Caki2 (cell line): ENCODE measurements around the gene LAMB4. TPM values are rescaled to one million over a fixed set of nuclear protein-coding genes. Genes with fewer than 3 reads are reported as not detected.

Experiments used
- DNase-seq: peaks from one replicate; pipeline ENCODE4 v3.0.0-alpha.2; 2015; ENCODE audit warnings: low read depth
- in situ Hi-C: cut with HindIII; loops from 2 replicates; pipeline ENCODE4 v1.10.0; 2016; ENCODE audit warnings: low sequenced_read_pairs, low pct_unique_long_range_greater_than_20kb, mixed read lengths
- total RNA-seq: library from RNA; depleted of rRNA; stranded (reverse); fragments of >200 nt; shearing (Covaris generic); gene quantifications from 2 replicates; pipeline ENCODE4 v1.2.3, GENCODE V29; 2014; ENCODE audit warnings: low replicate concordance; rRNA removed

The LAMB4 gene, protein sequence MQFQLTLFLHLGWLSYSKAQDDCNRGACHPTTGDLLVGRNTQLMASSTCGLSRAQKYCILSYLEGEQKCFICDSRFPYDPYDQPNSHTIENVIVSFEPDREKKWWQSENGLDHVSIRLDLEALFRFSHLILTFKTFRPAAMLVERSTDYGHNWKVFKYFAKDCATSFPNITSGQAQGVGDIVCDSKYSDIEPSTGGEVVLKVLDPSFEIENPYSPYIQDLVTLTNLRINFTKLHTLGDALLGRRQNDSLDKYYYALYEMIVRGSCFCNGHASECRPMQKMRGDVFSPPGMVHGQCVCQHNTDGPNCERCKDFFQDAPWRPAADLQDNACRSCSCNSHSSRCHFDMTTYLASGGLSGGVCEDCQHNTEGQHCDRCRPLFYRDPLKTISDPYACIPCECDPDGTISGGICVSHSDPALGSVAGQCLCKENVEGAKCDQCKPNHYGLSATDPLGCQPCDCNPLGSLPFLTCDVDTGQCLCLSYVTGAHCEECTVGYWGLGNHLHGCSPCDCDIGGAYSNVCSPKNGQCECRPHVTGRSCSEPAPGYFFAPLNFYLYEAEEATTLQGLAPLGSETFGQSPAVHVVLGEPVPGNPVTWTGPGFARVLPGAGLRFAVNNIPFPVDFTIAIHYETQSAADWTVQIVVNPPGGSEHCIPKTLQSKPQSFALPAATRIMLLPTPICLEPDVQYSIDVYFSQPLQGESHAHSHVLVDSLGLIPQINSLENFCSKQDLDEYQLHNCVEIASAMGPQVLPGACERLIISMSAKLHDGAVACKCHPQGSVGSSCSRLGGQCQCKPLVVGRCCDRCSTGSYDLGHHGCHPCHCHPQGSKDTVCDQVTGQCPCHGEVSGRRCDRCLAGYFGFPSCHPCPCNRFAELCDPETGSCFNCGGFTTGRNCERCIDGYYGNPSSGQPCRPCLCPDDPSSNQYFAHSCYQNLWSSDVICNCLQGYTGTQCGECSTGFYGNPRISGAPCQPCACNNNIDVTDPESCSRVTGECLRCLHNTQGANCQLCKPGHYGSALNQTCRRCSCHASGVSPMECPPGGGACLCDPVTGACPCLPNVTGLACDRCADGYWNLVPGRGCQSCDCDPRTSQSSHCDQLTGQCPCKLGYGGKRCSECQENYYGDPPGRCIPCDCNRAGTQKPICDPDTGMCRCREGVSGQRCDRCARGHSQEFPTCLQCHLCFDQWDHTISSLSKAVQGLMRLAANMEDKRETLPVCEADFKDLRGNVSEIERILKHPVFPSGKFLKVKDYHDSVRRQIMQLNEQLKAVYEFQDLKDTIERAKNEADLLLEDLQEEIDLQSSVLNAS (N-terminal part only)
- total RNA-seq: 0.54 TPM in 1 of 2 replicates, not detected in the other

- in situ Hi-C loops: no loop called here
- no peak for DNase-seq
Observed at GRCh38 chr7:108130261-108130660, at the start of gene LAMB4. LAMB4 (minus strand) TSS chr7:108130361; CDS start chr7:108123164, 7,197 bp downstream.

- in situ Hi-C loops: no loop called here
Observed at GRCh38 chr7:108178398-108178797, 48.2 kb upstream of the LAMB4 start.

GRCh38 chr7:108171164-108171563 lies 41.0 kb upstream of the LAMB4 start:
- no peak for DNase-seq
- in situ Hi-C loops: no loop called here

More at GRCh38 chr7:108178398-108178797, 48.2 kb upstream of the LAMB4 start:
- no peak for DNase-seq

GRCh38 chr7:108170251-108170650 lies 40.1 kb upstream of the LAMB4 start:
- no peak for DNase-seq
- in situ Hi-C loops: no loop called here

DNA sequence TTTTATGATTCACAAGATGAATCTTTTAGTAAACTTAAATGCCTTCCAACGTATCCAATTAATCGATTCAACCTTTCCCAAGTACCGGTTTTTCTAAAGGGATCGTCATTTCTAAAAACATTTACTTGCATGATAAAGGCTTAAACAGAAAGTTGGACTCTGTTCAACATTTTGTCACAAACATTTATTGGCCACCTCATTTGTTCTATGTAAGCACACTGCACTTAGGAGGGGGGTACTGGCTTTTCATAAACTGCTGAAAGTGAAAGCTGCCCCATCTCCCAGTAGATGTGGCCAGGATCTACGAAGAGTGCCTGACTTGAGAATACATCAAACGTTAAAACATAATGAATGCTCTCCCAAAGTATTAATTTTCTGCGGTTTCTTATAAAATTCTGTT lies 37.3 kb upstream of the LAMB4 start:
- no peak for DNase-seq
- in situ Hi-C loops: no loop called here

- no peak for DNase-seq
- in situ Hi-C loops: no loop called here
Observed at GRCh38 chr7:108166687-108167086, 36.5 kb upstream of the LAMB4 start.

- in situ Hi-C loops: no loop called here
- DNase-seq: no peak
Observed at GRCh38 chr7:108165723-108166122, 35.6 kb upstream of the LAMB4 start.

- in situ Hi-C loops: no loop called here
- DNase-seq: no peak
Observed at GRCh38 chr7:108164946-108165345, 34.8 kb upstream of the LAMB4 start.

- no peak for DNase-seq
- in situ Hi-C loops: no loop called here
Observed at GRCh38 chr7:108164342-108164741, 34.2 kb upstream of the LAMB4 start.

DNA sequence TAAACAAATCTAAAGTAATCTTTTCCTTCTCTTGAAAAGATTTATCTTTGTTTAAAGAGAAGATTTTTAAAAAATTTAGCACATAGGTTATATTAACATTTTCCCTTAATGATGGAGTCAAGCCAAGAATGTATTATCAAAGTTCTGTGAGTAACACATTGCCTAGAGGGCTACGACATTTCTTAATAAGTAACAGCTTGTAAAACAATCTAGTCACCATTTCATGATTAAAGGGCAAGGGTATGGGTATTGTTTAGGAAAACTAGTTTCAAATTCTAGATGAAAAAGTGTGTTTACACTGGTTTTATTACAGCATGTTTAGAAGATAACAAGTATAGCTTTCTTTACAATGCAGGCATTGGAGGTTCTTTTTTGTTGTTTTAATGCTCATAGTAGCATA lies 28.6 kb upstream of the LAMB4 start:
- in situ Hi-C loops: no loop called here
- DNase-seq: no peak

DNA sequence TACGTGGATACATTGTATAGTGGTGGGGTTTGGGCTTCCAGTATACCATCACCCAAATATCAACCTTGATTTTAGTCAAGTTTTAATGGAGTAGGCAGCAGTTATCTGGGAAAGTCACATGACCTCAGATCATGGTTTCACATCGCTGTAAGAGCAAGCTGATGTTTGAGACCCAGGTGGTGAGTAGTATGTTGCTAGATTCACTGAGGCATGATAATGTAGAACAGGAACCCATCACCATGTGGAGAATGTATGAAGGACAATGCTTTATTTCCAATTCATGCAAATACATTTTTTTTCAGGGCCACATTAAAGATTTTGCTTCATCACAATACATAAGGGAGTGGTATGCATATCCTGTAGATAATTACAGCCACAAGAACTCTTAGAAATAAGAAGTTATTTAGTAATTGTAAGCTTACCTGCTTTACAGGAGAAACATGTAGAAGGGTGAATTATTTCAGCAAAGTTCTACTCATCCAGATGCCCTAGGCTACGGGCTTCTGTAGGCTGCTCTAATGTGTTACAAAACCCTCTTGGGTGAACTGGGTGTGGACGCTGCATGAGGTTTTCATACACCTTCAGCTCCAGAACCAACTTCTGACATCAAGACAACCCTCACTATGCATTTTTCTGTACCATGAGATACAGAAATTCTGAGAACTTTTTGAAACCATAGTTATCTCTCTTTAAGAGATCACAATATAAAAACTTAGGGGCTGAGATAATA lies 27.6 kb upstream of the LAMB4 start:
- in situ Hi-C loops: no loop called here
- DNase-seq: no peak

DNA sequence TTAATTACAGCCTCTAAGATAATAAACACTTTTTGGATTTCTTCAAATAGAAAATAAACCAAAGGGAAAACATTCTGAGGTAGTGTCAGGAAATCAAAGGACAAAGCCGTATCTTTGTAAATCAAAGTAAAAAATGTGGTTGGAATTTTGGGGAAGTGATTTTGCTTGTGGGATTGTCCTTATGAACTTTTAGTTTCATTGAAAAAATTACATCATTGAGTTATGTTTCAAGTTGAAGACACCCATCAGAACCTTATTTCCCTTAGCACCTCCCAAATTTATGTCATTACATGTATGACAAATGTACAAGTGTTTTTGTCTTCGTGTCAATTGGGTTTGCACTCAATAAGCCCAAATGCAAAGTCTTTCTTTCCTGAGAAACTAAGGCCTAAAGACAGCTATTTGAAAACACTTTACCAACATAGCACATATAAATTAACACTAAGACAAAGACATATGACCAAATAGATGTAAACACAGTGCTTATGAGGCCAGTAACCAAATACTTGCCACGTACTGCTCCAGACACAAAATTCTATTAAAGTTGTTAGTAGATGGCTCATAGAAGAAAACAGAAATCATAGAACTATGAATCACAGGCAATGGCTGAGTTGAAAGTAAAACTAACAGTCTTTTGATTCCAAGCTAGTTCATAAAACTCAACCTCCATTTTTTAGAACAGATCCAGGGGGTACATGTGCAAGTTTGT lies 26.9 kb upstream of the LAMB4 start:
- DNase-seq: no peak
- in situ Hi-C loops: no loop called here

- DNase-seq: no peak
- in situ Hi-C loops: no loop called here
Observed at GRCh38 chr7:108152198-108152597, 22.0 kb upstream of the LAMB4 start.

DNA sequence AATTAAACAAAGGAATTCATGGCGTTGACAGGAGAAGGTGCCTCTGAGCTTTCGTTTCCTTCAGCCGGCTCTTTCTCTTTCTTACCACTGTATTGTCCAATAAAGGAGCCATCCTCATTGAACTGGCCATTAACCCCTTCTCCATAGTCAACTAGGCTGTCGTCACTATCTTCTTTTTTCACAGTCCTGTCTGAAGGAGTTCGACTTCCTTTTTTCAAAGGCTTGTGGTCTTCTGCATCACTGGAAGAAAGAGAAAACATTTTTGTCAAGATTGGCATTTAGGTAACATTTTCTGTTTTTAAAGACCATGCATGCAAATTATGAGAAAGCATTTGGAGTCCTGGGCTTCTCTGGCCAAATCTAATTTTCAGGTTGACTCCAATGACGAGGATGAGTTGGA lies 19.7 kb upstream of the LAMB4 start:
- in situ Hi-C loops: no loop called here
- DNase-seq: no peak

DNA sequence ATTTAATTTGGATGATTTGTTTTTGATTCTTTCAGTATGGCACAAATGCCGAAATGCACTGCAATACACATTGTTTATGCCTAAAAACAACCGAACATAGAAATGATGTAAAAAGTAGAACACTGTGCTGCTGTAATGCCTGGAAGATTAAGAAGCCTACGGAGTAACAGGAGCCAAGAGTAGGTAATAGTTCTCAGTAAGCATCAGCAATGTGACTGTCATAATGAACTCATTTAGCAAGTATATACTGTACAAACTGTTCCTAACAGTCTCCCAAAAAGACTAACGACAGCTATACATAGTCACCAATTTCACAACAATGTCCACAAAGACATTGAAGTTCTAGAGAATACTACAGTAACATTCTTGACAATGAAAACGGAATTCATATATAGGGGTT lies 19.0 kb upstream of the LAMB4 start:
- DNase-seq: no peak
- in situ Hi-C loops: no loop called here

GRCh38 chr7:108147031-108147563 lies 16.9 kb upstream of the LAMB4 start:
- in situ Hi-C loops: no loop called here
- DNase-seq: no peak
